ENCODE results near the gene KLK6. TPM values are rescaled to one million over a fixed set of nuclear protein-coding genes. Genes with fewer than 3 reads are reported as not detected.
"Not testable (repeated sequence)": the region's sequence is repeated elsewhere in the genome, so short reads cannot be mapped to it uniquely, and the experiment has no call there.

KLK6 gene
- total and polyA plus RNA-seq, 3 donors from 2014 or later, result 0.37 to 0.71 (median 0.63) TPM

DNA sequence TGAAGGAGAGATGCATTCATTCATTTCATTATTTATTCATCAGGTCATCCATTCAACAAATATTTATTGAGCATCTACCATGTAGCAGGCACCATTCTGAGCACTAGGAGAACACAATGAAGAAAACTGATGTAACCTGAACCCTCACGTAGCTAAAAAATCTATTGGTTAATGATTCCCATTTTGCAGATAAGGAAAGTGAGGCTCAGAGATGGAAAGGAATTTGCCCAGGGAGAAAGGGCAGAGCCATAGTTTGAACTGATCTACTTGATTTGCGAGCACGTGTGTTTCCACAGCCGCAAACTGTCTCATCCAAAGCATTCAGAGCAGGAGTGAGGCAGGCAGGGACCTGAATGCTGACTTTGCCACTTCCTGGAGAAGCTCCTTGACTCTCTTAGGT lies 29.3 kb upstream of the KLK6 start:
- TF ChIP-seq, protein P1, sequence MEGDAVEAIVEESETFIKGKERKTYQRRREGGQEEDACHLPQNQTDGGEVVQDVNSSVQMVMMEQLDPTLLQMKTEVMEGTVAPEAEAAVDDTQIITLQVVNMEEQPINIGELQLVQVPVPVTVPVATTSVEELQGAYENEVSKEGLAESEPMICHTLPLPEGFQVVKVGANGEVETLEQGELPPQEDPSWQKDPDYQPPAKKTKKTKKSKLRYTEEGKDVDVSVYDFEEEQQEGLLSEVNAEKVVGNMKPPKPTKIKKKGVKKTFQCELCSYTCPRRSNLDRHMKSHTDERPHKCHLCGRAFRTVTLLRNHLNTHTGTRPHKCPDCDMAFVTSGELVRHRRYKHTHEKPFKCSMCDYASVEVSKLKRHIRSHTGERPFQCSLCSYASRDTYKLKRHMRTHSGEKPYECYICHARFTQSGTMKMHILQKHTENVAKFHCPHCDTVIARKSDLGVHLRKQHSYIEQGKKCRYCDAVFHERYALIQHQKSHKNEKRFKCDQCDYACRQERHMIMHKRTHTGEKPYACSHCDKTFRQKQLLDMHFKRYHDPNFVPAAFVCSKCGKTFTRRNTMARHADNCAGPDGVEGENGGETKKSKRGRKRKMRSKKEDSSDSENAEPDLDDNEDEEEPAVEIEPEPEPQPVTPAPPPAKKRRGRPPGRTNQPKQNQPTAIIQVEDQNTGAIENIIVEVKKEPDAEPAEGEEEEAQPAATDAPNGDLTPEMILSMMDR (IDR thresholded peaks at IDR 0.05), result no peak
- no peak for DNase-seq
- no peaks in the 10 kb centered on the region for H3K27me3 ChIP-seq
- no peaks in the 10 kb centered on the region for H3K36me3 ChIP-seq (ENCODE audit: low read depth, missing control alignments)
- H3K4me1 ChIP-seq, result no peaks in the 10 kb centered on the region
- 78 to 81% methylated on average over 4 of the region's 4 CpGs for WGBS, 2 donors
- intact Hi-C loops (cut with DNase I; ENCODE audit: low total_unique reads), result no loop called here
- H3K27ac ChIP-seq, result no peak overlapping the region
- no peaks in the 10 kb centered on the region for H3K9me3 ChIP-seq
- H3K4me3 ChIP-seq, result no peak overlapping the region

DNA sequence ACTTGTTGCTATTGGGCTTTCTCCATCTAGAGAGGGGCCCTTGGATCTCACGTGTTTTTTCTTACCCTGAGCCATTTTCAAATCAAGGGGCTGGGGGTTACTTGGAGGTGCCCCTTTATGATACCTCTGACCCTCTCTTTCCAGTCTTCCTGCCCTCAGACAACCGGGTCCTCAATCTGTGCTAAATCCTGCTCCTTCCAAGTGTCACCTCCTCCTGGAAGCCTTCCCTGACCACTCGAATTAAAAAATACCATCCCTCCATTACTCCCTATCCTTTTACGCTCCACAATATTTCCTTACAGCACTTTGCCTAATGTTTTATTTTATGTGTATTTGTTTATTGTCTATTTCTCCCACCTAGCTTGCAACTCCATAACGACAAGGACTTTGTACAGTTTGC lies 28.7 kb upstream of the KLK6 start:
- Histone ChIP-seq H3K4me3 (no peak overlapping the region), H3K9me3 (no peaks in the 10 kb centered on the region), H3K36me3 (ENCODE audit: low read depth, missing control alignments) (no peaks in the 10 kb centered on the region), H3K4me1 (no peaks in the 10 kb centered on the region), H3K27me3 (no peaks in the 10 kb centered on the region), H3K27ac (no peak overlapping the region)
- 66 to 74% methylated on average over 5 of the region's 5 CpGs for WGBS, 2 donors
- no peak for DNase-seq
- TF ChIP-seq, protein P1 (IDR thresholded peaks at IDR 0.05), result no peak
- TF ChIP-seq POLR2A (IDR thresholded peaks at IDR 0.05), result no peak
- intact Hi-C loops (cut with DNase I; ENCODE audit: low total_unique reads), result no loop called here

DNA sequence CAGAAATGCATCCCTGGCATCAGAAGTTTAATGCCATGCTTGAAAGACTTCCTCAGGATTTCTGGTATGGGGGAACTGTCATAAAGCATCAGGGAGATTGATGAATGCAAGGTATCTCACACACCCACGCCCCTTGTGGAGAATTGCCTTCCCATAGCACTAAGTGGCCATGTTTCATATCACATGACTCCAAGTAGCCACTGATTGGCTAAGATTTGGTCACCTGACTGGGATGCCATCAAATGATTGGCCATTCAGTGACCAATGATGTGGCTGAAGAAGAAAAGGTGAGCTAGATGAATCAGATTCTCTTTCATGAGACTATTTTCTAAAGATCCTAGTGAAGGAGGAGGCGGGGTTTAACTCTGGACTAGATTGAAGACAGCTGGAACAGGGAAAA lies 24.7 kb upstream of the KLK6 start:
- Histone ChIP-seq H3K9me3 (no peaks in the 10 kb centered on the region), H3K4me3 (no peak overlapping the region), H3K4me1 (no peaks in the 10 kb centered on the region), H3K36me3 (ENCODE audit: low read depth, missing control alignments) (no peaks in the 10 kb centered on the region), H3K27ac (no peak overlapping the region), H3K27me3 (no peaks in the 10 kb centered on the region)
- intact Hi-C loops (cut with DNase I; ENCODE audit: low total_unique reads), result no loop called here
- peak; percentile 59 for DNase-seq
- 65 to 81% methylated on average over 2 of the region's 2 CpGs for WGBS, 2 donors
- TF ChIP-seq POLR2A (IDR thresholded peaks at IDR 0.05), result no peak
- TF ChIP-seq, protein P1 (IDR thresholded peaks at IDR 0.05), result no peak

DNA sequence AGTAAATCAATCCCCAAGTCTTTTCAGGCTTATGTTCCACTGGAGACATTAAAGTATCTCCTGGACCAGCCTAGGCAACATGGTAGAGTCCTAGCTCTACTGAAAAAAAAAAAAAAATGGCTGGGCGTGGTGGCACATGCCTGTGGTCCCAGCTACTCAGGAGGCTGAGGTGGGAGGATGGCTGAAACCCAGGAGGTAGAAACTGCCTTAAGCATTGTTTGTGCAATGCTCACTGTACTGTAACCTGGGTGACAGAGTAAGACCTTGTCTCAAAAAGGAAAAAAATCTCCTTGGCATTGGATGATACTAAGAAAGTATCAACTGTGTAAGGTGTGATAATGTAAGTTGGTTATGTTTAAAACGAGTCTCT lies 23.3 kb upstream of the KLK6 start:
- no peak for DNase-seq
- Histone ChIP-seq H3K27ac (no peak overlapping the region), H3K27me3 (no peaks in the 10 kb centered on the region), H3K4me1 (no peaks in the 10 kb centered on the region), H3K9me3 (no peaks in the 10 kb centered on the region), H3K36me3 (ENCODE audit: low read depth, missing control alignments) (no peaks in the 10 kb centered on the region), H3K4me3 (no peak overlapping the region)
- TF ChIP-seq POLR2A (IDR thresholded peaks at IDR 0.05), result no peak
- TF ChIP-seq, protein P1 (IDR thresholded peaks at IDR 0.05), result no peak
- intact Hi-C loops (cut with DNase I; ENCODE audit: low total_unique reads), result no loop called here
- WGBS, 2 donors, result 61 to 75% methylated on average over 2 of the region's 2 CpGs

DNA sequence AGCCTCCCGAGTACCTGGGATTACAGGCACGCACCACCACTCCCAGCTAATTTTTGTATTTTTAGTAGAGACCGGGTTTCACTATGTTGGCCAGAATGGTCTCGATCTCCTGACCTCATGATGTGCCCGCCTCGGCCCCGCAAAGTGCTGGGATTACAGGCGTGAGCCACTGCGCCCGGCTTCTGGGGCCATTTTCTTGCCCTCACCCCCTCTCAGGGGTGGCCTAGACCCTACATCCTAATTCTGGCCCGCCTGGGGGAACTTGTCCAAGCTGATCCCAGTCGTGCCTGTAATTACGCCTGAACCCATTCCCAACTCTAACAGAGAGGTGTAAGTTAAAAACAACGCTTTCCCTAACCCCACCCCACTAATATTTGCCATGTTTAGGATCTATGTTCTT lies 15.0 kb upstream of the KLK6 start:
- 52 to 63% methylated on average over 7 to 14 of the region's 14 CpGs for WGBS, 2 donors
- intact Hi-C loops (cut with DNase I; ENCODE audit: low total_unique reads); H3K4me1 ChIP-seq; H3K4me3 ChIP-seq; H3K9me3 ChIP-seq; DNase-seq; H3K27ac ChIP-seq; H3K36me3 ChIP-seq (ENCODE audit: low read depth, missing control alignments); H3K27me3 ChIP-seq: not testable (repeated sequence)

All from testis (tissue), 3 donors.